H4 (cell line): ENCODE data around the gene VRK2. TPM values are rescaled to one million over a fixed set of nuclear protein-coding genes. Genes with fewer than 3 reads are reported as not detected.
"Not testable (repeated sequence)": the region's sequence is repeated elsewhere in the genome, so short reads cannot be mapped to it uniquely, and the experiment has no call there.

ENCODE experiments used
- DNase-seq: peaks from one replicate; pipeline ENCODE4 v3.0.0-alpha.2; 2015; ENCODE audit warnings: low spot score
- total RNA-seq: library from RNA; depleted of rRNA; stranded (reverse); fragments of >200 nt; shearing (Covaris generic); gene quantifications from 2 replicates; pipeline ENCODE4 v1.2.3, GENCODE V29; 2014

VRK2 gene
- total RNA-seq, 1 experiment from 2014 or later, result 0.10 TPM

GRCh38 chr2:58158481-58158880 lies 111.9 kb downstream of the VRK2 start:
- no peak for DNase-seq

GRCh38 chr2:58163913-58164312 lies 117.3 kb downstream of the VRK2 start:
- no peak for DNase-seq

- not testable (repeated sequence) for DNase-seq
Observed at GRCh38 chr2:58168130-58168529, 121.5 kb downstream of the VRK2 start.

GRCh38 chr2:58169845-58170244 lies 123.2 kb downstream of the VRK2 start:
- DNase-seq, result not testable (repeated sequence)

GRCh38 chr2:58170334-58170933 lies 123.8 kb downstream of the VRK2 start:
- DNase-seq, result not testable (repeated sequence)

GRCh38 chr2:58171831-58172230 lies 125.2 kb downstream of the VRK2 start:
- DNase-seq, result not testable (repeated sequence)

- not testable (repeated sequence) for DNase-seq
Observed at GRCh38 chr2:58177187-58177586, 130.6 kb downstream of the VRK2 start.

- DNase-seq, result not testable (repeated sequence)
Observed at GRCh38 chr2:58180175-58180574, 133.6 kb downstream of the VRK2 start.

GRCh38 chr2:58180635-58181034 lies 134.0 kb downstream of the VRK2 start:
- DNase-seq, result no peak

- DNase-seq, result no peak
Observed at GRCh38 chr2:58182527-58182926, 135.9 kb downstream of the VRK2 start.

- no peak for DNase-seq
Observed at GRCh38 chr2:58186501-58186900, 139.9 kb downstream of the VRK2 start.

GRCh38 chr2:58187022-58187421 lies 140.4 kb downstream of the VRK2 start:
- DNase-seq, result not testable (repeated sequence)

GRCh38 chr2:58194458-58194857 lies 147.9 kb downstream of the VRK2 start:
- no peak for DNase-seq

GRCh38 chr2:58195662-58196061 lies 149.1 kb downstream of the VRK2 start:
- DNase-seq, result no peak

- DNase-seq, result no peak
Observed at GRCh38 chr2:58197894-58198293, 151.3 kb downstream of the VRK2 start.

GRCh38 chr2:58202404-58202803 lies 155.8 kb downstream of the VRK2 start:
- DNase-seq, result no peak

GRCh38 chr2:58203018-58203417 lies 156.4 kb downstream of the VRK2 start:
- DNase-seq, result no peak

GRCh38 chr2:58204195-58204959 lies 157.8 kb downstream of the VRK2 start:
- DNase-seq, result no peak

GRCh38 chr2:58206785-58207184 lies 160.2 kb downstream of the VRK2 start:
- no peak for DNase-seq

GRCh38 chr2:58207189-58207588 lies 160.6 kb downstream of the VRK2 start:
- no peak for DNase-seq
